Gastrocnemius medialis (tissue), 4 donors: ENCODE results near the gene COQ8A. TPM values are rescaled to one million over a fixed set of nuclear protein-coding genes. Genes with fewer than 3 reads are reported as not detected.
A peak's percentile ranks its signal among the peaks of the same experiment; 100 is the strongest.

Source experiments
- ATAC-seq, 2 donors: fragments of 150-250 bp; one replicate each; pipeline ENCODE4 v1.9.1; 2016
- DNase-seq, 2 donors: peaks; one replicate each; pipeline ENCODE4 v3.0.0-alpha.2; 2019
- H3K27ac ChIP-seq, 4 donors: fragments of 200-600 bp; sonication (generic); 1 replicate in 1 of 4; 2 replicates in 3 of 4; pipeline ENCODE4 v1.5.1; 2016 to 2018; ENCODE audit warnings: mild to moderate bottlenecking in 2 of 4, moderate library complexity in 1 of 4
- H3K27me3 ChIP-seq, 3 donors: fragments of 200-600 bp; sonication (generic) in 2 of 3; 1 replicate in 1 of 3; 2 replicates in 2 of 3; pipeline versions ENCODE4 v1.5.1 to v1.6.0; 2016 to 2019; ENCODE audit warnings: mild to moderate bottlenecking in 1 of 3, moderate library complexity in 1 of 3
- H3K36me3 ChIP-seq, 2 donors: fragments of 200-600 bp; sonication (generic) in 1 of 2; one replicate each; pipeline ENCODE4 v1.5.1; 2017 to 2018
- H3K4me1 ChIP-seq, 2 donors: fragments of 200-600 bp; sonication (generic) in 1 of 2; one replicate each; pipeline ENCODE4 v1.5.1; 2016 to 2017; ENCODE audit warnings: mild to moderate bottlenecking in 2 of 2
- H3K4me3 ChIP-seq, 4 donors: fragments of 200-600 bp; sonication (generic) in 3 of 4; 1 replicate in 1 of 4; 2 replicates in 3 of 4; pipeline ENCODE4 v1.5.1; 2016 to 2019; ENCODE audit warnings: mild to moderate bottlenecking in 2 of 4
- H3K9me3 ChIP-seq, 3 donors: fragments of 200-600 bp; sonication (generic) in 2 of 3; 1 replicate in 1 of 3; 2 replicates in 2 of 3; pipeline ENCODE4 v1.5.1; 2016 to 2019
- POLR2A ChIP-seq, 2 donors: fragments of 450-650 bp; IDR thresholded peaks; one replicate each; pipeline ENCODE4 v1.6.1; 2017; ENCODE audit warnings: antibody characterized with exemption in 2 of 2, mild to moderate bottlenecking in 2 of 2, moderate library complexity in 2 of 2
- in situ Hi-C, 4 donors: fragments of 200-750 bp; cut with MboI; loops; one replicate each; pipeline versions ENCODE4 v1.15.0 to v1.8.0; 2017; ENCODE audit warnings: low sequenced_read_pairs in 4 of 4
- intact Hi-C: fragments of 100-400 bp; cut with DNase I; formaldehyde crosslinking; loops from one replicate; pipeline ENCODE4 v1.15.1; 2023; ENCODE audit warnings: low total_unique reads
- total RNA-seq, 4 donors: library from RNA; depleted of rRNA; stranded (reverse); fragments of >200 nt; gene quantifications; one replicate each; pipeline versions ENCODE4 v1.1.0 to v1.2.3, GENCODE V29; 2016
- TF ChIP-seq, protein P1 (sequence below), 5 experiments: fragments of 450-650 bp in 3 of 5; fragments of 200-600 bp in 2 of 5; sonication (generic) in 2 of 5; IDR thresholded peaks in 4 of 5; conservative IDR thresholded peaks in 1 of 5; 1 replicate in 4 of 5; 2 replicates in 1 of 5; pipeline ENCODE4 v1.5.1; 2016 to 2019; ENCODE audit warnings: antibody characterized with exemption in 5 of 5, mild to moderate bottlenecking in 3 of 5, moderate library complexity in 3 of 5

COQ8A gene
- 1,000 to 10,000 TPM in 3 of 4 donors, 100 to 1,000 TPM in 1; 950 to 2,403 (median 1,384) TPM for total RNA-seq

DNA sequence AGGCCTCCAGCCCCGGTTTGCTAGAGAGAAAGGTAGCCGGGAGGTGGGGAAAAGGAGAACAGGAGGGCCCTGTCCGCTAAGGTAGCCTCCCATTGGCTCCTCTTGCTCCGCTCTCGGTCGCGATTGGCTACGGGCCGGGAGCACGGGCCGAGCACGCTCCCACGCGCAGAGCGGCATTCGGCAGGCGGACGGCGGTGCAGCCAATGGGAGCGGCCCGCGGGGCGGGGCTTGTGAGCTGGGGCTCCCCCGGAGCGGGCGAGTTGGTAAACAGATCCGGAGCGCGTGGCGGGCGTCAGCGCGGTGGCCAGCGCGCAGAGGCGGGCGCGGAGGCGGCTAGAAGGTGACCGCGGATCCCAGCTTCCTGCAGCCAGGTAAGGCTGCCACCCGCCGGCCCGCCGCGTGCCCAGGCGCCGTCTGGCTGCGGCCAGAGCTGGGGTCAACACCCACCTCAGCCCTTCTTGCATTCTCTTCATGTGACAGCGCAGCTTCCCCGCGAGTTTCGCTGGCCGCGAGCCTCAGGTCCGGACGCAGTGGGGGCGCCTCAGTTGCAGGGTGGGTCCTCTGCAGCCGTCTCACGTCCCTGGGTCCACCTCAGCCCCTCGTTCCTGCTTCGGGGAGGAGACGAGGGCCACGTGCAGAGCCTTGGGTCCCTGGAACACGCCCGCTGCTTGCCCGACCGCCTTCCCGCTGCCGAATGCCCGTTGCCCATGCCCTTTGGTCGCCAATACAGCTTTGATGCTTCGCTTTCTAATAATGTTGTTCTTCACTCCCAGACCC, at the start of gene COQ8A:
TSS of gene COQ8A (plus strand) at position 266 of the 777 bp plus-strand sequence. CDS start 21,092 bp downstream, outside the sequence.
- Histone ChIP-seq H3K27ac (peak within 1 kb of the TSS; percentile 98 to 99 (median 99)), H3K9me3 (no peaks in the 10 kb centered on the region), H3K4me3 (peak within 1 kb of the TSS; percentile 84 to 95 (median 88)), H3K4me1 (peaks cover 26 to 47% of the 10 kb centered on the region in 2 donors), H3K27me3 (no peaks in the 10 kb centered on the region), H3K36me3 (no peaks in the 10 kb centered on the region)
- TF ChIP-seq, protein P1, sequence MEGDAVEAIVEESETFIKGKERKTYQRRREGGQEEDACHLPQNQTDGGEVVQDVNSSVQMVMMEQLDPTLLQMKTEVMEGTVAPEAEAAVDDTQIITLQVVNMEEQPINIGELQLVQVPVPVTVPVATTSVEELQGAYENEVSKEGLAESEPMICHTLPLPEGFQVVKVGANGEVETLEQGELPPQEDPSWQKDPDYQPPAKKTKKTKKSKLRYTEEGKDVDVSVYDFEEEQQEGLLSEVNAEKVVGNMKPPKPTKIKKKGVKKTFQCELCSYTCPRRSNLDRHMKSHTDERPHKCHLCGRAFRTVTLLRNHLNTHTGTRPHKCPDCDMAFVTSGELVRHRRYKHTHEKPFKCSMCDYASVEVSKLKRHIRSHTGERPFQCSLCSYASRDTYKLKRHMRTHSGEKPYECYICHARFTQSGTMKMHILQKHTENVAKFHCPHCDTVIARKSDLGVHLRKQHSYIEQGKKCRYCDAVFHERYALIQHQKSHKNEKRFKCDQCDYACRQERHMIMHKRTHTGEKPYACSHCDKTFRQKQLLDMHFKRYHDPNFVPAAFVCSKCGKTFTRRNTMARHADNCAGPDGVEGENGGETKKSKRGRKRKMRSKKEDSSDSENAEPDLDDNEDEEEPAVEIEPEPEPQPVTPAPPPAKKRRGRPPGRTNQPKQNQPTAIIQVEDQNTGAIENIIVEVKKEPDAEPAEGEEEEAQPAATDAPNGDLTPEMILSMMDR (IDR thresholded peaks at IDR 0.05 in 4 of 5, conservative IDR thresholded peaks at IDR 0.05 in 1 of 5): peak in 1 of 5 experiments; percentile 0
- TF ChIP-seq POLR2A (IDR thresholded peaks at IDR 0.05): peak; percentile 97 to 98
- in situ Hi-C loops (no loop called here), intact Hi-C loops (loop anchor here (2.0 to 10.0 kb wide), 6 partner anchors 33 to 1265 kb away; partner anchors contain the start of genes ARF1, OBSCN and WNT9A)
- DNase-seq (peak; percentile 99 to 100), ATAC-seq (peak; percentile 73 to 74)

DNA sequence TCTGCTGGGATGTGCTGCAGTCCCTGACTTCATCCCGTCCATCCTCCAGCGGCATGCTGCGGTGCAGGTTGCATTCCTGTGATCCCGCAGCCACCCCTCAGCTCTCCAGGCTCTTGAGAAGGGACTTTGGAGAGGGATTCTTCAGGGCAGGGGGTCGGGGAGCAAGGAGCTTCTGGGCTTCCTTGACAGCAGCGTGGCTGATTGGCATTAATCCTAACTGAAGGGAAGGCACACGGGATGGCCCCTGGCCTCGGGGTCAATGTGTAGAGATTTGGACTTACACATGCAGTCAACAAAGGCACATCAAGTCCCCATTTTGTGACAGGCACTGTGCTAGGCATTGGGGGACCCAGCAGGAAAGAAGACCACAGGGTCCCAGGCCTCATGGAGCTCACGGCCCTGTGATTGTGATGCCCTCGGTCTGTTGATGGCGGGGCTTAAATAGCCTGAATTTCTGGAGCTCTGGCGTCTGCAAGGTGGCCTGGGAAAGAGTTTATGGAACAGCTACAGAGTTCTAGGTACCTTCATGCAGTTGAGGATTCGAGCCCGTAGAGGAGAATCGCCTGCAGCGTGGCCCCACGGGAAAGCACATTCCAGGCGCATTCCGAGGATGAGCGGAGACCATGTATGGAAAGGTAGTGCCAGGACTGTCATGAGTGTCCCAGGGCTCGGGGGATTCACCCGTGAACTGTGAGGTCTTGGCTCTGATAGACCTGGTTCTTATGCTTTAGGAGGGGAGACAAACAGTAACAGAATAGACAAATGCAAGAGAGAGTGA, 49.6 kb upstream of the COQ8A start:
- DNase-seq (no peak), ATAC-seq (no peak)
- Histone ChIP-seq H3K27ac (no peak overlapping the region), H3K4me3 (no peak overlapping the region), H3K27me3 (no peaks in the 10 kb centered on the region), H3K9me3 (no peaks in the 10 kb centered on the region), H3K36me3 (peaks cover 0 to 63% of the 10 kb centered on the region in 2 donors), H3K4me1 (no peaks in the 10 kb centered on the region)
- in situ Hi-C loops: no loop called here
- TF ChIP-seq POLR2A (IDR thresholded peaks at IDR 0.05): no peak
- TF ChIP-seq, protein P1 (IDR thresholded peaks at IDR 0.05 in 4 of 5, conservative IDR thresholded peaks at IDR 0.05 in 1 of 5): no peak
- intact Hi-C loops: no loop called here

DNA sequence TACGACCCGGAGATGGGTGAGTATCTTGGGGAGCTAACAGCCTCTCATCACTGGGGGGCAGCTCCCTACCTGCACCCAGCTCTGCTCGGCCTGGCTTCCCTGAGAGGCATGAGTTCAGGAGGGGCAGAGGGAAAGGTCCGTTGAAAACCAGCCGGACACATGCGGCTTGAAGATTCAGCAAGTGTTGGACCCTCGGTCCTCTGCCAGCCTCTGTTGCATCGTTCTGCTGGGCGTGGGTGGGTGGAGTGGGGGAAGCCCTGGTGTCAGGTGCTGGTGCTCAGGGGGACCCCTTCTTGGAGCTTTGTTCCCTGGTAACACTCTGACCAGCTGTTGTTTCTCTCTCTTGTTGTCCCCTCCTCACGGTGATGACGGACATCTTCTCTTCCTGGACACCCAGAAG, 48.7 kb upstream of the COQ8A start:
- no peak overlapping the region for H3K27ac ChIP-seq
- no peaks in the 10 kb centered on the region for H3K9me3 ChIP-seq
- H3K4me3 ChIP-seq: no peak overlapping the region
- ATAC-seq: no peak
- no peaks in the 10 kb centered on the region for H3K4me1 ChIP-seq
- H3K27me3 ChIP-seq: no peaks in the 10 kb centered on the region
- peaks cover 0 to 66% of the 10 kb centered on the region in 2 donors for H3K36me3 ChIP-seq
- intact Hi-C loops (no loop called here), in situ Hi-C loops (no loop called here)
- TF ChIP-seq, protein P1 (IDR thresholded peaks at IDR 0.05 in 4 of 5, conservative IDR thresholded peaks at IDR 0.05 in 1 of 5): no peak
- no peak for TF ChIP-seq POLR2A (IDR thresholded peaks at IDR 0.05)
- no peak for DNase-seq

DNA sequence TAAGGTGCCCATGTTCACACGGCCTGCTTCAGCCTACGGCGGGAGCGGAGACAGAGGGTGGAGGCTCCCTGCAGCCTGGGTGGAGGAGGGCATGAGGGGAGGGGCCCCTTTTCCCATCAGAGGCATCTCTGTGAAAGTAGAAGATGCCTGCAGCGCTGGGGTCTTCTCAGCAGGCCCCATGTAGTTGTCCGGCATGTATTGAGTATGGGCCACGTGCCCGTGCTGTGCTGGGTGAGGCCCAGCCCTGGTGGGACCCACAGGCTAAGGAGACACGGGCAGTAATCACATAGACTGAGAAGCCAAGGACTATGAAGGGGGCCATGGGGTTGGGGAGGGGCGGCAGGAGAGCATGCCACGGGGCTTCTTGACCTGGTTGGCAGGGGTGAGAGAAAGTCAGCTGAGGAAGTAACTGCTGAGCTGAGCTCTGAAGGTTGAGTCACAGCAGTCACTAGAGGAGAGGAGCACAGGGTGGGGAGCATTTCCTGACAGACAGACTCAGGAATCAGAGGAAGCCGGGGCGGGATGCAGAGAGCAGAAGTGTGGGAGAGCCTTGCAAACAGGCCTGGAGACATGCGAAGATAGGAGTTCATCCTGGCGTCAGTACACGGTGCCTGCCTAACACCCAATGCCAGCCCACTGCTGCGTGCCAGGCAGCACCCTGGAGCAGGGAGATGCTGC, 48.1 kb upstream of the COQ8A start:
- TF ChIP-seq POLR2A (IDR thresholded peaks at IDR 0.05): no peak
- TF ChIP-seq, protein P1 (IDR thresholded peaks at IDR 0.05 in 4 of 5, conservative IDR thresholded peaks at IDR 0.05 in 1 of 5): no peak
- intact Hi-C loops (no loop called here), in situ Hi-C loops (no loop called here)
- ATAC-seq (no peak), DNase-seq (no peak)
- Histone ChIP-seq H3K27ac (no peak overlapping the region), H3K4me1 (no peaks in the 10 kb centered on the region), H3K4me3 (no peak overlapping the region), H3K9me3 (no peaks in the 10 kb centered on the region), H3K27me3 (no peaks in the 10 kb centered on the region), H3K36me3 (peaks cover 0 to 69% of the 10 kb centered on the region in 2 donors)
